Camera-type eye (tissue), 1 donor: Measurements from ENCODE around the gene DOCK3. TPM values are rescaled to one million over a fixed set of nuclear protein-coding genes. Genes with fewer than 3 reads are reported as not detected.

Experiments used
- total RNA-seq: library from RNA; depleted of rRNA; stranded (reverse); fragments of >200 nt; gene quantifications from one replicate; pipeline ENCODE4 v1.2.3, GENCODE V29; 2014

DOCK3 gene
- 13.9 TPM for total RNA-seq

GRCh38 chr3:50674349-50675178, at the start of gene DOCK3:
TSS of gene DOCK3 (plus strand) at chr3:50674927. CDS start at chr3:50675264, 337 bp downstream.

GRCh38 chr3:51384726-51385473, 710.2 kb downstream of the DOCK3 start, which contains the start of gene MANF:
TSS of gene MANF (plus strand) at chr3:51385291. CDS start at chr3:51385343, 52 bp downstream.

GRCh38 chr3:51391075-51391565, 716.4 kb downstream of the DOCK3 start, which contains the start of gene RBM15B:
TSS of gene RBM15B (plus strand) at chr3:51391285. CDS start at chr3:51391400, 115 bp downstream.

Other genes starting within 250 kb of the DOCK3 start
- gene CACNA2D2, start 171.3 kb upstream of the DOCK3 start, total RNA-seq: 17.4 TPM
- gene C3orf18, start 107.2 kb upstream of the DOCK3 start, total RNA-seq: 22.7 TPM
- gene HEMK1, start 105.4 kb upstream of the DOCK3 start, total RNA-seq: 25.3 TPM
- 3.3 TPM for gene CISH, start 63.2 kb upstream of the DOCK3 start, total RNA-seq
- 22.9 TPM for gene MAPKAPK3, start 57.8 kb upstream of the DOCK3 start, total RNA-seq